ENCODE measurements around the gene SLC6A9. TPM values are rescaled to one million over a fixed set of nuclear protein-coding genes. Genes with fewer than 3 reads are reported as not detected.
A peak's percentile ranks its signal among the peaks of the same experiment; 100 is the strongest.

SLC6A9 gene
- total RNA-seq, 1 donor from 2014 or later, result 29.4 TPM

DNA sequence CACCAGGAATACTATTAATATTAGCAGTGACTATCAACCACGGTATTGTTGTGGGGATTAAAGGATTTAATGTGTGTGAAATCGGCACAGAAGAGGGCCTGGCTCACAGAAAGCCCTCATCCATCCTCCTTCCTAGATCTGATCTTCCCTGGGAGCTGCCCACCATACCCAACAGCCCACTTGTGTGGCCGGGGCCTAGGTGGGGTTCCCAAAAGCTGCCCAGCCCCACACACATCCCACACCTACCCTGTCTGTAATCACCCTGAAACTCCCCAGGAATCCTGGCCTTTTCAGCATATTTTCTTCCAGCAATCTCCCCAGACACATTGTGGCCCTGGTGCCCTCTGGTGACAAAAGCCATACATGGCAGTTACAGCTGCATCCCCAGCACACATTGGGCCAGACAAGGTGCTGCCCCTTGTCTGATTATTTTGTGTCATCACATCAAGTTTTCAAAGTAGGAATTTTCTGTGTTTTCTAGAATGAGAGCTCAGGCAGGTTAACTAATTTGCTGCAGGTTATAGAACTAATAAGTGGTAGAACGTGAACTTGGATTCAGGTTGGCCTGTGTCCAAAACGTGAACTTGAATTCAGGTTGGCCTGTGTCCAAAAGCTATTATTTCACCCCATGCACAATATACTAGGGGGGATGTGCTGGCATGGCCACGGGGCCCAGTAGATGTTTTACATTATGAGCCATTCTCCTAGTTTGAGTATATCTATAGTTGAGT, 5.3 kb upstream of the SLC6A9 start:
- Mint-ChIP-seq H3K36me3 (ENCODE audit: insufficient read depth) (no peaks in the 10 kb centered on the region), H3K9me3 (ENCODE audit: low read depth) (no peaks in the 10 kb centered on the region), H3K27ac (no peak overlapping the region), H3K27me3 (no peaks in the 10 kb centered on the region), H3K4me1 (ENCODE audit: low read depth) (peaks cover 25% of the 10 kb centered on the region), H3K4me3 (ENCODE audit: low read depth) (no peak overlapping the region)
- TF ChIP-seq, protein P1, sequence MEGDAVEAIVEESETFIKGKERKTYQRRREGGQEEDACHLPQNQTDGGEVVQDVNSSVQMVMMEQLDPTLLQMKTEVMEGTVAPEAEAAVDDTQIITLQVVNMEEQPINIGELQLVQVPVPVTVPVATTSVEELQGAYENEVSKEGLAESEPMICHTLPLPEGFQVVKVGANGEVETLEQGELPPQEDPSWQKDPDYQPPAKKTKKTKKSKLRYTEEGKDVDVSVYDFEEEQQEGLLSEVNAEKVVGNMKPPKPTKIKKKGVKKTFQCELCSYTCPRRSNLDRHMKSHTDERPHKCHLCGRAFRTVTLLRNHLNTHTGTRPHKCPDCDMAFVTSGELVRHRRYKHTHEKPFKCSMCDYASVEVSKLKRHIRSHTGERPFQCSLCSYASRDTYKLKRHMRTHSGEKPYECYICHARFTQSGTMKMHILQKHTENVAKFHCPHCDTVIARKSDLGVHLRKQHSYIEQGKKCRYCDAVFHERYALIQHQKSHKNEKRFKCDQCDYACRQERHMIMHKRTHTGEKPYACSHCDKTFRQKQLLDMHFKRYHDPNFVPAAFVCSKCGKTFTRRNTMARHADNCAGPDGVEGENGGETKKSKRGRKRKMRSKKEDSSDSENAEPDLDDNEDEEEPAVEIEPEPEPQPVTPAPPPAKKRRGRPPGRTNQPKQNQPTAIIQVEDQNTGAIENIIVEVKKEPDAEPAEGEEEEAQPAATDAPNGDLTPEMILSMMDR (IDR thresholded peaks at IDR 0.05; ENCODE audit: unreplicated experiment), result peak; percentile 79
- peak; percentile 49 for DNase-seq (ENCODE audit: low spot score, unreplicated experiment)

DNA sequence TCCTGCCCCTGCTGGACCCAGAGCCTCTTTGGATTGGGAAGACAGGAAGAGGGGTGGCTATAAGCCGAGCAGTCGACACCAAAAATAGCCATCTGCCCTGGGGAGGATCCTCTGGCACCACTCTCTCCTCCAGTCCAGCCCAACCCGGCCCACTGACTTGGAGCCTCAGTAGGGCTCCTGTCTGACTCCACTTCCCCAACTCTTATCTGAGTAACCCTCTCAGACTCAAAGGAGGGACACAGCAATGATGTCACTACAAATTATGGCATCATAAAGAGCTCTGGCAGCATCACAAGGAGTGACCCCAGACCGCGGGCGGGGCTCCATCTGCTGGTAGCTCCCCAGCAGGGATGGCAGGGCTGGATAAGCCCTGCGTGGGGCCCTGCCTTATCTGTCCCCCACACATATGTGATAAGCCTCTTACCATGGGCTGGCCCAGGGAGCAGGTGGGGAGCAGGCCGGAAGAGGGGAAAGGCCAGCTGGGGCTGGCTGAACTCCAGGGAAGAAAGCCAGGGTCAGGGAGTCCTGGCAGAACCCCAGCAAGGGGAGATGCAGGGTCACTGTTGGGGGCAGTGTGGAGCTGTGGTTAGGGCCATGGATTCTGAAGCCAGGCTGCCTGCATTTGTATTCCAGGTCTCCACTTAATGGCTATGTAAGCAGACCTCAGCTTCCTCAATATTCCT, 4.6 kb upstream of the SLC6A9 start:
- no peak overlapping the region for H3K27ac Mint-ChIP-seq
- DNase-seq (ENCODE audit: low spot score, unreplicated experiment), result no peak
- no peaks in the 10 kb centered on the region for H3K27me3 Mint-ChIP-seq
- no peak overlapping the region for H3K4me3 Mint-ChIP-seq (ENCODE audit: low read depth)
- TF ChIP-seq, protein P1 (IDR thresholded peaks at IDR 0.05; ENCODE audit: unreplicated experiment), result no peak
- no peaks in the 10 kb centered on the region for H3K9me3 Mint-ChIP-seq (ENCODE audit: low read depth)
- peaks cover 26% of the 10 kb centered on the region for H3K4me1 Mint-ChIP-seq (ENCODE audit: low read depth)
- H3K36me3 Mint-ChIP-seq (ENCODE audit: insufficient read depth), result no peaks in the 10 kb centered on the region

DNA sequence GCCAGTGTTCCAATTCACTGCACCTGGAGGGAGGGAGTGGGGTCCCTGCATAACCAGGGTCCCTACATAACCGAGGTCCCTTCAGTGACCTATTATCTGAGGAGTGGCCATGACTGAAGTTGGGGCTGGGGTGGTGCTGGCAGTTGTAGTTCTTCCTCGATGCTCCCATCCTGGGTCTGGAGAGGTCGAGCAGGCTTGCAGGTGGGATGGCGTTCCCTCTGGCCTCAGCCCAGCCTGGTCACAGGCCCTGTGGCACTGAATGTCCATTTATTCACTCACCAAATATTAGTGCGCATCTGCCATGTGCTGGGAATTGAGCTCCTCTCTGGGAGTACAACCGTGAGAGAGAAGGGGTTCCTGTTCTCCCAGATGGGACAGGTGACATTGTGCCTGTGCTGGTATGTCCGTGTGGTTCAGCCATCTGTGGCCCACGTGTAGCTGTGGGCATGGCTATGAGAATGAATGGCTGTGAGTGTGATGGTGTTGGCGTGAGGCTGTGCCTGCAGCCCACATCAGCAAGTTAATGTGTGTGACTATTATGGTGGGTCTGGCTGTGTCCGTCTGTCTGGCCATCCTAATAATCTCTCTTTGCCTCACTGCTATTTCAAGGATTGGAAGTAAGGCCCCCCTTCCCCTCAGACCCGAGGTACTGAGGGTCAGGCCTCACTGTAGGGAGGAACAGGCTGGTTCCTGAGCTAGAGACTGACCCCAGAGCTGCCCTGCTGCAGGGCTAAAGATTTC, 3.9 kb upstream of the SLC6A9 start:
- no peaks in the 10 kb centered on the region for H3K36me3 Mint-ChIP-seq (ENCODE audit: insufficient read depth)
- H3K9me3 Mint-ChIP-seq (ENCODE audit: low read depth), result no peaks in the 10 kb centered on the region
- H3K4me3 Mint-ChIP-seq (ENCODE audit: low read depth), result no peak overlapping the region
- peaks cover 26% of the 10 kb centered on the region for H3K4me1 Mint-ChIP-seq (ENCODE audit: low read depth)
- TF ChIP-seq, protein P1 (IDR thresholded peaks at IDR 0.05; ENCODE audit: unreplicated experiment), result no peak
- no peak for DNase-seq (ENCODE audit: low spot score, unreplicated experiment)
- no peak overlapping the region for H3K27ac Mint-ChIP-seq
- H3K27me3 Mint-ChIP-seq, result no peaks in the 10 kb centered on the region

DNA sequence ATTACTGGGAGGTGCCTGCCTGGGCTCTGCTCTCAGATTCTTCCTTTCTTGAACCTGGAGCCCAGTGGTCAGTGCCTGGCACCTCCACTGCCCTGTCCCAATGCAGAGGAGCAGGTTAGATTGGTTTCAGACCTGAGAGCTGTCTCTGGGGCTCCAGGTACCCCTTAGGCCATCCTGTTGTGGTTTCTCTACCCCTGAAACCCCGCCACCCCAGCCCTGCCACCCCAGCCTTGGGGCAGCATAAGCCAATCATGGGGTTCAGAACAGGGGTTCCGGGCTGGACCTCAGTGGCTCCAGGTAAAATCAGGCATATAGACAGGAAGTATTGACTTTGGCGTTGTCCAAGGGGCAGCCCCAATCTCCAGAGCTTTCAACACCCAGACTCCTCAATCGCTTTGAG, 3.2 kb upstream of the SLC6A9 start:
- H3K9me3 Mint-ChIP-seq (ENCODE audit: low read depth), result no peaks in the 10 kb centered on the region
- H3K36me3 Mint-ChIP-seq (ENCODE audit: insufficient read depth), result no peaks in the 10 kb centered on the region
- TF ChIP-seq, protein P1 (IDR thresholded peaks at IDR 0.05; ENCODE audit: unreplicated experiment), result no peak
- no peak overlapping the region for H3K4me3 Mint-ChIP-seq (ENCODE audit: low read depth)
- no peak for DNase-seq (ENCODE audit: low spot score, unreplicated experiment)
- peaks cover 29% of the 10 kb centered on the region for H3K4me1 Mint-ChIP-seq (ENCODE audit: low read depth)
- H3K27me3 Mint-ChIP-seq, result no peaks in the 10 kb centered on the region
- no peak overlapping the region for H3K27ac Mint-ChIP-seq

DNA sequence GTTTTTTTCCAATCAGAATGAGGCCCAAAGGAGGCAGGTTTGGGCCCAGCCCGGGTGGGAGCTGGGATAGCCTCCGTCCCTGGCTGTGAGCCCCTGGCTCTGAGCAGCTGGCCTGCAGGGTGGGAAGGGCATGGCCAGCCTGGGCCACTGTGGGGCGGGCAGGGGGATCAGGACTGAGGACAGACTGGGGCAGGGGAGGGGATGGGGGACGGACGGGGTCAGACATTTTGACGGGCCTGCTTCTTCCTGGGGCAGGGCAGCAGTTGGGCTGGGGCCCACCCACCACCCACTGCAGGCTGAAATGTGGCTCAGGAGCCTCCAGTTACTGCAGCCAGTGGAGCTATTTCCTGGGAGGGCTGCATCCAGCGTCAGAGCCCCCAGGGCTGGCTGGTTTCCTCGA, 2.5 kb upstream of the SLC6A9 start:
- H3K4me1 Mint-ChIP-seq (ENCODE audit: low read depth), result peaks cover 30% of the 10 kb centered on the region
- H3K27ac Mint-ChIP-seq, result no peak overlapping the region

More for the DNA sequence above, 2.5 kb upstream of the SLC6A9 start:
- H3K27me3 Mint-ChIP-seq, result no peaks in the 10 kb centered on the region
- H3K36me3 Mint-ChIP-seq (ENCODE audit: insufficient read depth), result no peaks in the 10 kb centered on the region
- TF ChIP-seq, protein P1 (IDR thresholded peaks at IDR 0.05; ENCODE audit: unreplicated experiment), result no peak
- no peaks in the 10 kb centered on the region for H3K9me3 Mint-ChIP-seq (ENCODE audit: low read depth)
- H3K4me3 Mint-ChIP-seq (ENCODE audit: low read depth), result no peak overlapping the region
- DNase-seq (ENCODE audit: low spot score, unreplicated experiment), result no peak
